ENCODE results near the gene KIF20B. TPM values are rescaled to one million over a fixed set of nuclear protein-coding genes. Genes with fewer than 3 reads are reported as not detected.

The KIF20B gene
- total RNA-seq, 2 experiments from 2014 or later = 25.0 to 87.0 TPM

DNA sequence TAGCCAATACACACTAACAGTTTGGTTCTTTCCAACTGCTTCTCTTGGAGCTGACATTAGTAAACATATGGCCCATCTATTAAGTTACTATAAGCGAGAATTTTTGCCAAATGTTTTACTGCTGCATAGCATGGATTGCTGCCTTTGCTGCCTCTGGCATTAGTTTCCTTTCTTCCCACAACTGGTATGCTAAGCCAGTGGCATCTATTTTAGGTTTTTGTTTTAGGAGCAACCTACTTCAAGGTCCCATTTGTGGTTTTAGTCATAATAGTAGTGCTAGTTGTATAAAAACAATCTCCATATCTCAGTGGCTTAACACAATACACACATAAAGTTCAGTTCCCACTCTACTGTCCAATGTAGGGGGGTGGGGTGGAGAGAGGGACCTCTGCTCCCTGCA is 30.5 kb upstream of the KIF20B start:
- no peaks in the 10 kb centered on the region for H3K4me1 ChIP-seq (ENCODE audit: insufficient read depth, low read length, poor library complexity, severe bottlenecking)
- TF ChIP-seq, protein P1, sequence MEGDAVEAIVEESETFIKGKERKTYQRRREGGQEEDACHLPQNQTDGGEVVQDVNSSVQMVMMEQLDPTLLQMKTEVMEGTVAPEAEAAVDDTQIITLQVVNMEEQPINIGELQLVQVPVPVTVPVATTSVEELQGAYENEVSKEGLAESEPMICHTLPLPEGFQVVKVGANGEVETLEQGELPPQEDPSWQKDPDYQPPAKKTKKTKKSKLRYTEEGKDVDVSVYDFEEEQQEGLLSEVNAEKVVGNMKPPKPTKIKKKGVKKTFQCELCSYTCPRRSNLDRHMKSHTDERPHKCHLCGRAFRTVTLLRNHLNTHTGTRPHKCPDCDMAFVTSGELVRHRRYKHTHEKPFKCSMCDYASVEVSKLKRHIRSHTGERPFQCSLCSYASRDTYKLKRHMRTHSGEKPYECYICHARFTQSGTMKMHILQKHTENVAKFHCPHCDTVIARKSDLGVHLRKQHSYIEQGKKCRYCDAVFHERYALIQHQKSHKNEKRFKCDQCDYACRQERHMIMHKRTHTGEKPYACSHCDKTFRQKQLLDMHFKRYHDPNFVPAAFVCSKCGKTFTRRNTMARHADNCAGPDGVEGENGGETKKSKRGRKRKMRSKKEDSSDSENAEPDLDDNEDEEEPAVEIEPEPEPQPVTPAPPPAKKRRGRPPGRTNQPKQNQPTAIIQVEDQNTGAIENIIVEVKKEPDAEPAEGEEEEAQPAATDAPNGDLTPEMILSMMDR (conservative IDR thresholded peaks at IDR 0.05; ENCODE audit: low read length) = no peak
- TF ChIP-seq EZH2phosphoT487 (IDR thresholded peaks at IDR 0.05; ENCODE audit: borderline replicate concordance, low read depth, low read length) = no peak

DNA sequence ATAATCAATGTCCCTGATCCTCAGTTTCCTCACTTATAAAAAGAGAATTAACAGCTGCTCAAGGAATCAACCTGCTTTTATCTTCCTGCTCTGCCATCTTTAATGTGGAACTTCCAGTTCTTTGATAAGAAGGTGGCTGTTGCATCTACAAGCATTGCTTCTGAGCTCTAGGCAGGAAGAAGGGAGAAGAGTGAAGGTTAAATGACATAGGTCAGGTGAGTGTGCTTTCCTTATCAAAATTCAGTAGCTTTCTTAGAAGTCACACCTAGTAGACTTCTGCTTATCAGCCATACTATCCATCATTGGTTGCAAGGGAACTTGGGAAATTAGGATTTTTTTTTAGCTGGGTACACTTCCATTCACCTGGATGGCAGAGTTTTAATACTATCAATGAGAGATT is 24.0 kb upstream of the KIF20B start:
- Histone ChIP-seq H3K9me3 (ENCODE audit: low read length) (no peaks in the 10 kb centered on the region), H3K27ac (ENCODE audit: low read depth, low read length, poor library complexity, severe bottlenecking) (no peak overlapping the region), H2AFZ (ENCODE audit: low read length) (no peak overlapping the region), H3K36me3 (ENCODE audit: insufficient read depth, low read length) (no peaks in the 10 kb centered on the region), H3K4me1 (ENCODE audit: insufficient read depth, low read length, poor library complexity, severe bottlenecking) (no peaks in the 10 kb centered on the region), H3K4me2 (ENCODE audit: low read length) (no peak overlapping the region), H3K79me2 (ENCODE audit: insufficient read depth, low read depth, low read length) (no peaks in the 10 kb centered on the region), H3K4me3 (ENCODE audit: low read depth, low read length, poor library complexity, severe bottlenecking) (no peak overlapping the region), H3K9me2 (ENCODE audit: insufficient read depth, low read length) (no peaks in the 10 kb centered on the region), H4K20me1 (ENCODE audit: insufficient read depth, low read length) (no peaks in the 10 kb centered on the region)
- BruUV-seq (replicated peaks) = no TSS peak
- CTCF ChIA-PET (ENCODE audit: unreplicated experiment) = no interaction called here
- DNase-seq (ENCODE audit: low spot score) = no peak
- TF ChIP-seq, protein P1 (conservative IDR thresholded peaks at IDR 0.05; ENCODE audit: low read length) = no peak
- TF ChIP-seq EZH2phosphoT487 (IDR thresholded peaks at IDR 0.05; ENCODE audit: borderline replicate concordance, low read depth, low read length) = no peak
- POLR2A ChIA-PET = interaction anchor here (0.5 to 1.0 kb wide), 2 partner anchors 16 to 34 kb away, joined by 3 to 4 read pairs; no protein-coding TSS in a partner anchor
- intact Hi-C loops (cut with micrococcal nuclease; ENCODE audit: unreplicated experiment) = no loop called here

More for the DNA sequence above, 30.5 kb upstream of the KIF20B start:
- intact Hi-C loops (cut with micrococcal nuclease; ENCODE audit: unreplicated experiment) = no loop called here
- BruUV-seq (replicated peaks) = no TSS peak
- Histone ChIP-seq H4K20me1 (ENCODE audit: insufficient read depth, low read length) (no peaks in the 10 kb centered on the region), H3K9me3 (ENCODE audit: low read length) (no peaks in the 10 kb centered on the region), H3K27ac (ENCODE audit: low read depth, low read length, poor library complexity, severe bottlenecking) (no peak overlapping the region), H3K9me2 (ENCODE audit: insufficient read depth, low read length) (no peaks in the 10 kb centered on the region), H3K79me2 (ENCODE audit: insufficient read depth, low read depth, low read length) (no peaks in the 10 kb centered on the region), H3K4me3 (ENCODE audit: low read depth, low read length, poor library complexity, severe bottlenecking) (no peak overlapping the region), H2AFZ (ENCODE audit: low read length) (no peak overlapping the region), H3K36me3 (ENCODE audit: insufficient read depth, low read length) (no peaks in the 10 kb centered on the region), H3K4me2 (ENCODE audit: low read length) (no peak overlapping the region)
- POLR2A ChIA-PET = interaction anchor here (3.4 kb wide), 1 partner anchor 11 kb away, joined by 12 read pairs; no protein-coding TSS in a partner anchor
- no peak for DNase-seq (ENCODE audit: low spot score)
- CTCF ChIA-PET (ENCODE audit: unreplicated experiment) = no interaction called here

DNA sequence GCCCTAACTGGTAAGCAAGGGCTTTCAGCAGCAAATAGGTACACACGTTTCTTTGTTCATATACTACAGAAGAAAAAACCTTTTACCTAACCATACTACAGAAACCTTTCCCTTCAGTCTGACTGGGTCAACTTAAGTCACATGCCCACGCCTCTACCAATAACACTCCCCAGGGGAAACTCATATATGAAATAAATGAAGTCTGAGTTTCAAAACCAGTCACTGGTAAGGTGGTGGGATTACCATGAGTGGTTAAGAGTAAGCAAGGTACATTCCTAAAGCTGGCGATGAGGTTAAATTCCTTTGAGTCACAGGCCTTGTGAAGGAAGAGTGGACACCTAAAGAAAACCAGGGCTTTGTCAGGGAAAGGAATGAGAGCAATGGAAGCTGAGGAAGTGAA is 21.4 kb upstream of the KIF20B start:
- H3K4me3 ChIP-seq (ENCODE audit: low read depth, low read length, poor library complexity, severe bottlenecking) = no peak overlapping the region
- CTCF ChIA-PET (ENCODE audit: unreplicated experiment) = no interaction called here
- POLR2A ChIA-PET = interaction anchor here (0.6 to 1.6 kb wide), 6 partner anchors 10 to 37 kb away, joined by 3 to 6 read pairs (median 4); no protein-coding TSS in a partner anchor
- no peak for DNase-seq (ENCODE audit: low spot score)
- no peaks in the 10 kb centered on the region for H3K4me1 ChIP-seq (ENCODE audit: insufficient read depth, low read length, poor library complexity, severe bottlenecking)
- no peaks in the 10 kb centered on the region for H4K20me1 ChIP-seq (ENCODE audit: insufficient read depth, low read length)
- H3K9me2 ChIP-seq (ENCODE audit: insufficient read depth, low read length) = no peaks in the 10 kb centered on the region
- no peaks in the 10 kb centered on the region for H3K36me3 ChIP-seq (ENCODE audit: insufficient read depth, low read length)
- H3K9me3 ChIP-seq (ENCODE audit: low read length) = no peaks in the 10 kb centered on the region
- TF ChIP-seq, protein P1 (conservative IDR thresholded peaks at IDR 0.05; ENCODE audit: low read length) = no peak
- TF ChIP-seq EZH2phosphoT487 (IDR thresholded peaks at IDR 0.05; ENCODE audit: borderline replicate concordance, low read depth, low read length) = no peak
- no peak overlapping the region for H3K4me2 ChIP-seq (ENCODE audit: low read length)
- intact Hi-C loops (cut with micrococcal nuclease; ENCODE audit: unreplicated experiment) = no loop called here
- no peaks in the 10 kb centered on the region for H3K79me2 ChIP-seq (ENCODE audit: insufficient read depth, low read depth, low read length)
- no peak overlapping the region for H2AFZ ChIP-seq (ENCODE audit: low read length)
- no TSS peak for BruUV-seq (replicated peaks)
- H3K27ac ChIP-seq (ENCODE audit: low read depth, low read length, poor library complexity, severe bottlenecking) = no peak overlapping the region

All from OCI-LY7 (cell line).